Measurements from ENCODE around the gene GAMT.
"Not testable (repeated sequence)": the region's sequence is repeated elsewhere in the genome, so short reads cannot be mapped to it uniquely, and the experiment has no call there.

The GAMT gene

DNA sequence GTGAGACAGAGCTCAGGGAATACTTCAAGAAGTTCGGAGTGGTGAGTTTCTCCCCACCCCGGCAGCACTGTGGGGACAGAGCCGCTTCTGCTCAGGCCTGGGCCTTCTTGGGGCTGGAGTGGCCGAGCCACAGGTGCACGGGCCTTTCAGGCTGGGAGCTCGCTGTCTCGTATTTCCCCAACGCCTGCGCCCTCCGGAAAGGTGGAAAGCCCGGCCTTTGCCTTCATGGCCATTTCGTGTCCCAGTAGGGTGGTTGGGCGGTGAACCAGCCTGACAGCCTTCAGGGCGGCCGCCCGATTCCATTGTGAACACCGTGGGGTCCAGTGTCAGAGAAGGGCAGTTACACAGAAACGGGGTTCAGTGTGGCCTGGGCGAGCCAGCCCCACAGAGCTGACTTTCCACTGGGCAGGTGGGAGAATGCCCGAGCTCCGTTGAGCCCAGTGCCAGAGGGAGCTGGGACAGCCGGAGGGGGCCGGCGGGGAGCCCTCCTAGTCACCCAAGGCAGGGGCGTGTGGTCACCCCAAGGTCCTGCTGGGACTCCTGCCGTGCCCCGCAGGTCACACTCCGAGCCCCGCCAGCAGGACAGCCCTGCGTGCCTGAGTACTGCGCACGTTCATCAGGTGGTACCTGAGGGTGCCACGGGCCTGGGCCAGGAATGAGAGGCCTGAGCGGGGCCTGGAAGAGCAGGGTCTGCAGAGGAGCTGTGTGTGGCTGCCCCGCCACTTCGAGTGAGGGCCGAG is 20.0 kb upstream of the GAMT start:
- H3K27ac ChIP-seq (ENCODE audit: low read depth, low read length): peak overlapping the region; percentile 63
- no peaks in the 10 kb centered on the region for H3K27me3 ChIP-seq (ENCODE audit: control insufficient read depth, insufficient read depth, low read length)
- no peak overlapping the region for H3K9ac ChIP-seq (ENCODE audit: low read length)
- no peak overlapping the region for H3K4me3 ChIP-seq (ENCODE audit: low read length)
- H3K36me3 ChIP-seq (ENCODE audit: control insufficient read depth, insufficient read depth, low read length): peaks cover 42% of the 10 kb centered on the region
- peaks cover 12% of the 10 kb centered on the region for H3K4me1 ChIP-seq (ENCODE audit: control insufficient read depth, insufficient read depth, low read length)

DNA sequence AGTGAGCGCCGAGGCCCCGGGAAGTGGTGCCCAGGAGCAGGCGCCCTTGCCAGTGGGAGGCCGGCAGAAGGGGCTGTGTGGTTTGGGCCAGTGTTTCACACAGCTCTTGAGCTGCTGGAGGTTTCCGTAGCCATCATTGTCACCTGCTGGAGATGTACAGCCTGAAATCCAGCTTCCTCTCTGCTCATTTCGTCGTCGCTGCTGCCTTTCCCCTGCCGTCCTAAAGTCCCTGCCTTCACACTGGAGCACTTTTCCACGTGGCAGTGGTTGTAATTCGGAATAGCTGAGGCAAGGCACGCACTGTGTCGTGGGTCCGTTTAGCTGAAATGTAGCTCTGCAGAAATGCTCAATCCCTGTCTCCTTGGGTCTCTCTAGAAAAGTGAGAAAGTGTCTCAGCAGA is 19.2 kb upstream of the GAMT start:
- peaks cover 37% of the 10 kb centered on the region for H3K36me3 ChIP-seq (ENCODE audit: control insufficient read depth, insufficient read depth, low read length)
- no peak overlapping the region for H3K4me3 ChIP-seq (ENCODE audit: low read length)
- peaks cover 20% of the 10 kb centered on the region for H3K4me1 ChIP-seq (ENCODE audit: control insufficient read depth, insufficient read depth, low read length)

DNA sequence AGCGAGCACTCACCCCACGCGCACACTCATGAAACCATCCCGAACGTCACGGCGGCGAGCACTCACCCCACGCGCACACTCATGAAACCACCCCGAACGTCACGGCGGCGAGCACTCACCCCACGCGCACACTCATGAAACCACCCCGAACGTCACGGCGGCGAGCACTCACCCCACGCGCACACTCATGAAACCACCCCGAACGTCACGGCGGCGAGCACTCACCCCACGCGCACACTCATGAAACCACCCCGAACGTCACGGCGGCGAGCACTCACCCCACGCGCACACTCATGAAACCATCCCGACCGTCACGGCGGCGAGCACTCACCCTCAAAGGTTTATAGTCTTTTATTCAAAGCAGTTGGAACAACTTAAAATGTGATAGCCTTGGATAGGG is 18.7 kb upstream of the GAMT start:
- H3K27ac ChIP-seq (ENCODE audit: low read depth, low read length); H3K27me3 ChIP-seq (ENCODE audit: control insufficient read depth, insufficient read depth, low read length); H3K9ac ChIP-seq (ENCODE audit: low read length); H3K4me3 ChIP-seq (ENCODE audit: low read length): not testable (repeated sequence)
- Histone ChIP-seq H3K4me1 (ENCODE audit: control insufficient read depth, insufficient read depth, low read length) (peaks cover 23% of the 10 kb centered on the region), H3K36me3 (ENCODE audit: control insufficient read depth, insufficient read depth, low read length) (peaks cover 32% of the 10 kb centered on the region)

More for the DNA sequence above, 19.2 kb upstream of the GAMT start:
- no peaks in the 10 kb centered on the region for H3K27me3 ChIP-seq (ENCODE audit: control insufficient read depth, insufficient read depth, low read length)
- no peak overlapping the region for H3K9ac ChIP-seq (ENCODE audit: low read length)
- no peak overlapping the region for H3K27ac ChIP-seq (ENCODE audit: low read depth, low read length)

DNA sequence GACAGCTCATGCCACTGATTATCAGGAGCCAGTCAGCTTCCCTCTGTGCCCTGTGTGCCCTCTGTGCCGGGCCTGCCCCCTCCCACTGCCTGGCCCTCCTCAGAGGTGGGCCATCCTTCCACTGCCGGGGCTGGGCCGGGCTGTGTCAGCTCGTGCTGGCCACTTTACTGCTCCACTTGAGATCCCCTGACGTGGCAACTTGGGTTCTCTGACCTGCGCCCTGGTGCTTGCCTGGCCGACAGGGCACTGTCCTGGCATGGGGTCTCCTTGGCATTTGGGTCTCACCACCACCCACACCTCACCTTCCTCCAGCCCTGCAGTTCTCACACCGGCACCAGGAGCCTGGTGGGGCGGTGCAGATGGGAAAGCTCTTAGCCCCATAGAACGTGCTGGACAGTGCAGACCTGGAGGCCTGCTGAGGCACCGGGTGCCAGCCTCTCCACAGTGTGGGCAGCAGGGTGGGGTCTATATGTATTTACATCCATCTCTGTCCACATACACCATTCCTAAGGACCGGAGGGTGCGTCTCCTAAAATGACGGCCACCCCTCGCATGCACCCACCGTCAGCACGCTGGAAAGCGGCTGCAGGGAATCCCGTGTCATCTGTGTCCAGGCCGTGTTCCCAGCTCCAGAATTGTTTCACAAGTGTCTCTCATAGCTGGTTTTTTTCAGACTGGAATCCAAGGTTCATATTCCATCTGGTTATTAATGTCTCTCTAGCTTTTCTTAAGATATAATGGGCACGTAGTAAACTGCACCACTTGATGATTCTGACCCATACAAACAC is 17.8 kb upstream of the GAMT start:
- H3K4me3 ChIP-seq (ENCODE audit: low read length): no peak overlapping the region
- no peak overlapping the region for H3K9ac ChIP-seq (ENCODE audit: low read length)
- peaks cover 26% of the 10 kb centered on the region for H3K4me1 ChIP-seq (ENCODE audit: control insufficient read depth, insufficient read depth, low read length)
- no peak overlapping the region for H3K27ac ChIP-seq (ENCODE audit: low read depth, low read length)
- H3K27me3 ChIP-seq (ENCODE audit: control insufficient read depth, insufficient read depth, low read length): no peaks in the 10 kb centered on the region
- H3K36me3 ChIP-seq (ENCODE audit: control insufficient read depth, insufficient read depth, low read length): peaks cover 30% of the 10 kb centered on the region

- Histone ChIP-seq H3K4me1 (ENCODE audit: control insufficient read depth, insufficient read depth, low read length) (peaks cover 26% of the 10 kb centered on the region), H3K27ac (ENCODE audit: low read depth, low read length) (peak overlapping the region; percentile 60), H3K36me3 (ENCODE audit: control insufficient read depth, insufficient read depth, low read length) (peaks cover 24% of the 10 kb centered on the region), H3K9ac (ENCODE audit: low read length) (no peak overlapping the region), H3K27me3 (ENCODE audit: control insufficient read depth, insufficient read depth, low read length) (no peaks in the 10 kb centered on the region), H3K4me3 (ENCODE audit: low read length) (no peak overlapping the region)
Measured at GRCh38 chr19:1418496-1418775, 17.1 kb upstream of the GAMT start.

DNA sequence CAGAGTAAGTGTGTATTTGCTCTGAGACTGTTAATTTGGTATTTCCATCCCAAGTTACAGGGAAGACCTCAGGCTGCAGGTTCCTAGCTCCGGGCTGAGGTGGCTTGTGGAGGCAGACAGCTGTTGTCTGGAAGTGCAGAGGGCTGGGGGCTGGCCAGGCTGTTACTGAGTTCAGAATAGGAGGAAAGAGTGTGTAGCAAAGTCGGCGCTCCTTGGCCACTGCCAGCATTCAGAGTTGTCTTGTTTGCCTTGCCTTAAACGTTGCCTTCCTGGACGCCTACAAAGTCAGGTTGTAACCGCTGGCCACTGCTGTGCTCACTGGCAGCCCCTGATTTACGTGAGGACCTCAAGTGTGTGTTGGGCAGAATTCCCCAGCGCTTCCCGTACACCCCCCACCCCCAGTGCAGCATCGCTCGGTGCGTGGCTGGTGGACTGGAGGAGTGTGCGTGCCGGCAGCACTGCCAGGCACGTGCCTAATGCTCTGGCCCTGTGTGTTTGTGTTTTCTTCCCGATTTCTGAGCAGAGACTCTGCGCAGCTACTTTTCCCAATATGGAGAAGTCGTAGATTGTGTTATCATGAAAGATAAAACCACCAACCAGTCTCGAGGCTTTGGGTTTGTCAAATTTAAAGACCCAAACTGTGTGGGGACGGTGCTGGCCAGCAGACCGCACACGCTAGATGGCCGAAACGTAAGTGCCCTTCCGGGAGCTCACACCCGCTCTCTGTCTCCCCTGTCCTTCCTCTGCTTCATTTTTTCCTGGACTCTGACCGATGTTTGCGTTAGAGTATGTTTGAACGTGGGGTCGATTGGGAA is 16.5 kb upstream of the GAMT start:
- no peak overlapping the region for H3K4me3 ChIP-seq (ENCODE audit: low read length)
- peaks cover 22% of the 10 kb centered on the region for H3K36me3 ChIP-seq (ENCODE audit: control insufficient read depth, insufficient read depth, low read length)
- H3K27ac ChIP-seq (ENCODE audit: low read depth, low read length): peak overlapping the region; percentile 60
- H3K27me3 ChIP-seq (ENCODE audit: control insufficient read depth, insufficient read depth, low read length): no peaks in the 10 kb centered on the region
- H3K9ac ChIP-seq (ENCODE audit: low read length): no peak overlapping the region
- peaks cover 26% of the 10 kb centered on the region for H3K4me1 ChIP-seq (ENCODE audit: control insufficient read depth, insufficient read depth, low read length)

DNA sequence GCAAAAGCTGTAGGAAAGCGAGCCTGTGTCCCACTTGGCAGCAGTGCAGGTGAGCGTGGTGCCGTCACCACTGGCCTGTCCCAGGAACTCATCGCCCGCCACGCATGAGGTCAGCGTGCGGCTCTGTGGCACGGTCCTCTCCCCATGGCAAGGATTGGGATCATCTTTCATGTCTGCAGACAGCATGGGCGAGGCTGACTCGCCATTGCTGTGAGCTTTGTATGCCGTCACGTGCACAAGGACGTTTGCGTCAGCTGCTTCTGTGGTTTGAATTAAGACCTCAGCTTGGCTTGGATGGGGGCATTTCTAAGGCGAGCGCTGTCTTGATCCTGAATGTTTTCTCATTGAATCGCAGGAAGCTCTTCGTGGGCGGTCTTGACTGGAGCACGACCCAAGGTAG is 15.8 kb upstream of the GAMT start:
- Histone ChIP-seq H3K27me3 (ENCODE audit: control insufficient read depth, insufficient read depth, low read length) (no peaks in the 10 kb centered on the region), H3K36me3 (ENCODE audit: control insufficient read depth, insufficient read depth, low read length) (peaks cover 17% of the 10 kb centered on the region), H3K4me1 (ENCODE audit: control insufficient read depth, insufficient read depth, low read length) (peaks cover 20% of the 10 kb centered on the region), H3K4me3 (ENCODE audit: low read length) (no peak overlapping the region), H3K9ac (ENCODE audit: low read length) (no peak overlapping the region), H3K27ac (ENCODE audit: low read depth, low read length) (no peak overlapping the region)

- peaks cover 12% of the 10 kb centered on the region for H3K36me3 ChIP-seq (ENCODE audit: control insufficient read depth, insufficient read depth, low read length)
- peak overlapping the region; percentile 39 for H3K4me3 ChIP-seq (ENCODE audit: low read length)
- peak overlapping the region; percentile 61 for H3K27ac ChIP-seq (ENCODE audit: low read depth, low read length)
- H3K9ac ChIP-seq (ENCODE audit: low read length): peak overlapping the region; percentile 4
- H3K27me3 ChIP-seq (ENCODE audit: control insufficient read depth, insufficient read depth, low read length): no peaks in the 10 kb centered on the region
- H3K4me1 ChIP-seq (ENCODE audit: control insufficient read depth, insufficient read depth, low read length): peaks cover 19% of the 10 kb centered on the region
Measured at GRCh38 chr19:1416014-1416841, 14.9 kb upstream of the GAMT start.

DNA sequence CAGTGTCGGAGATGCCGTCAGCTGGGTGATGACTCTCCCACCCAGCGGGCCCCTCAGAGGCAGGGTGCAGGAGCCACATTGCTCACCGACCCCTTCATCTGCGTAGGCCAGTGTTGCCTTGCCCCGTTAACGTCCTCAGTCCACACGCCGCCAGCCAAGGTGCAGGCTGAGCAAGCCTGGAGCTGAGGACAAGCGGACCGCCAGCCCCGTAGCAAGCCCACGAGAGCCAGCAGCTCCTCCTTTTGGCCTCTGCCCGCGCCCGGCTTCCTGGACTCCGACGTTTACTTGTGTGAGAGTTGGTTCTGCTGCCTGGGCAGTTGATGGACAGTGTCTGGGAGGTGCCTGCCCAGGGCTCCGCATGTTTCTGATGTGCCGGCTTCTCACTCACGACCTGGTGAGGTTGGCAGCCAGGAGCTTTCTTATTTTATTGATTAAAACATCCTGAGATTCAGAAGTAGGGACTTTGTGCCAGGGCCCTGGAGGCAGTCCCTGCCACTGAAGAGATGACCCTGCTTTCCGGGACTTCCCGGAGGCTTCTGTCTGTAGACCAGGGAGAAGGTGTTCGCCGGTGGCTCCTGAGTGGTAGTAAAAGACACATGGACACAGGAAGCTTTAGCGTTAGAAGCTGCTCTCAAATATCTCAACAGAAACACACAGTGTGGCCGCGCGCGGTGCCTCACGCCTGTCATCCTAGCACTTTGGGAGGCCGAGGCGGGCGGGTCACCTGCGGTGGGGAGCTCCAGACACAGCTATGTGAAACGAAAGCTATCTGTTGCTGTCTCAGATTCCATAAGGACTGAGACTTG is 11.9 kb upstream of the GAMT start:
- Histone ChIP-seq H3K27ac (ENCODE audit: low read depth, low read length) (no peak overlapping the region), H3K9ac (ENCODE audit: low read length) (no peak overlapping the region), H3K36me3 (ENCODE audit: control insufficient read depth, insufficient read depth, low read length) (peaks cover 2% of the 10 kb centered on the region)

GRCh38 chr19:1412323-1412923 is 11.1 kb upstream of the GAMT start:
- Histone ChIP-seq H3K4me1 (ENCODE audit: control insufficient read depth, insufficient read depth, low read length) (peaks cover 40% of the 10 kb centered on the region), H3K27ac (ENCODE audit: low read depth, low read length) (no peak overlapping the region), H3K36me3 (ENCODE audit: control insufficient read depth, insufficient read depth, low read length) (peaks cover 2% of the 10 kb centered on the region), H3K27me3 (ENCODE audit: control insufficient read depth, insufficient read depth, low read length) (no peaks in the 10 kb centered on the region), H3K4me3 (ENCODE audit: low read length) (no peak overlapping the region), H3K9ac (ENCODE audit: low read length) (no peak overlapping the region)

More for the DNA sequence above, 11.9 kb upstream of the GAMT start:
- Histone ChIP-seq H3K4me1 (ENCODE audit: control insufficient read depth, insufficient read depth, low read length) (peaks cover 40% of the 10 kb centered on the region), H3K27me3 (ENCODE audit: control insufficient read depth, insufficient read depth, low read length) (no peaks in the 10 kb centered on the region), H3K4me3 (ENCODE audit: low read length) (no peak overlapping the region)
